Adrenal gland (tissue), 5 donors: ENCODE data around the gene CBX5.

Experiments
- POLR2A ChIP-seq, 2 donors: fragments of 450-650 bp; IDR thresholded peaks; one replicate each; pipeline ENCODE4 v1.6.1; 2017; ENCODE audit warnings: antibody characterized with exemption in 2 of 2, mild to moderate bottlenecking in 2 of 2, moderate library complexity in 1 of 2
- TF ChIP-seq, protein P1 (sequence below), 6 experiments: fragments of 450-650 bp in 4 of 6; fragments of 200-600 bp in 2 of 6; sonication (generic) in 1 of 6; IDR thresholded peaks; 1 replicate in 5 of 6; 2 replicates in 1 of 6; pipeline versions ENCODE4 v1.5.1 to v1.8.0; 2016 to 2021; ENCODE audit warnings: antibody characterized with exemption in 6 of 6, mild to moderate bottlenecking in 2 of 6, moderate library complexity in 1 of 6
- donor health status: DM: no; HTN: no; CAD: no.

DNA sequence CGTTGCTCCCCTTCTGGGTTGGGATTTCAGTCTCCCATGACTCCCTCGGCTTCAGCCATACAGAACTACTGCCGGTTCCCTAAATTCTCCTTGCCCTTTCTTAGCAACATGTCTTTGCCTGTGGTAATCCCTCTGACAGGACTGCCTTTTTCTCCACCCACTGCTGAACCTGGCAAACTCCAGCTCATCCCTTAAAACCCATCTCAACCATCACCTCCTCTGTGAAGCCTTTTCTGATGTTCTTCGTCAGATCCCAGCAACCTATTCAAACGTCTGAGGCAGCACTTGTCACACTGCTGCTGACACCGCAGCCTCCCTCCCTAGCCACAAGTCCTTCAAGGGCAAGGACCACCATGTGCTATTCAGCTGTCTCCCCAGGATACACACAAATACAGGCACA lies 80.9 kb downstream of the CBX5 start:
- TF ChIP-seq, protein P1, sequence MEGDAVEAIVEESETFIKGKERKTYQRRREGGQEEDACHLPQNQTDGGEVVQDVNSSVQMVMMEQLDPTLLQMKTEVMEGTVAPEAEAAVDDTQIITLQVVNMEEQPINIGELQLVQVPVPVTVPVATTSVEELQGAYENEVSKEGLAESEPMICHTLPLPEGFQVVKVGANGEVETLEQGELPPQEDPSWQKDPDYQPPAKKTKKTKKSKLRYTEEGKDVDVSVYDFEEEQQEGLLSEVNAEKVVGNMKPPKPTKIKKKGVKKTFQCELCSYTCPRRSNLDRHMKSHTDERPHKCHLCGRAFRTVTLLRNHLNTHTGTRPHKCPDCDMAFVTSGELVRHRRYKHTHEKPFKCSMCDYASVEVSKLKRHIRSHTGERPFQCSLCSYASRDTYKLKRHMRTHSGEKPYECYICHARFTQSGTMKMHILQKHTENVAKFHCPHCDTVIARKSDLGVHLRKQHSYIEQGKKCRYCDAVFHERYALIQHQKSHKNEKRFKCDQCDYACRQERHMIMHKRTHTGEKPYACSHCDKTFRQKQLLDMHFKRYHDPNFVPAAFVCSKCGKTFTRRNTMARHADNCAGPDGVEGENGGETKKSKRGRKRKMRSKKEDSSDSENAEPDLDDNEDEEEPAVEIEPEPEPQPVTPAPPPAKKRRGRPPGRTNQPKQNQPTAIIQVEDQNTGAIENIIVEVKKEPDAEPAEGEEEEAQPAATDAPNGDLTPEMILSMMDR (IDR thresholded peaks at IDR 0.05), result no peak
- TF ChIP-seq POLR2A (IDR thresholded peaks at IDR 0.05), result no peak
